Stomach (tissue), 4 donors: ENCODE data around the gene CRELD1.

Experiments
- EP300 ChIP-seq: sonication (generic); formaldehyde crosslinking; IDR thresholded peaks from one replicate; pipeline ENCODE4 v1.6.1; 2017; ENCODE audit warnings: antibody characterized with exemption
- POLR2AphosphoS5 ChIP-seq, 3 donors: sonication (generic); formaldehyde crosslinking; IDR thresholded peaks; one replicate each; pipeline ENCODE4 v1.6.1; 2016; ENCODE audit warnings: antibody characterized with exemption in 3 of 3

DNA sequence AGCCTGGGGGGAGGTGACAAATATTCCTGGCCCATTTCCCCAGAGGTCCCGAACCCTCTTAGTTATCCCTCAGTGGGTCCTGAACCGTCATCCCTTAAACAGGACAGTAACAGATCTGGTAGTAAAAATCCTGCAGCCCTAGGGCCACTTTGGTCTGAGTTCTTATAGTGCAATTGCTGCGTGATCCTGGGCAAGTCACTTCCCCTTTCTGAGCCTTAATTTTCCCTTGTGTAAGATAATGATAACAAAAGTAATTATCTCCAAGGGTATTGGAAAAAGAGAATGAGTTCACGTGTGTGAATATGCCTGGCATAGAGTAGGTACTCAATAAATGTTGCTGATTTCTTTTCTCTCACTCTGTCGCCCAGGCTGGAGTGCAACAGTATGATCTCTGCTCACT, 46.2 kb upstream of the CRELD1 start:
- TF ChIP-seq POLR2AphosphoS5 (IDR thresholded peaks at IDR 0.05) (no peak), EP300 (no peak)
